ENCODE measurements around the gene PPP1R27. TPM values are rescaled to one million over a fixed set of nuclear protein-coding genes. Genes with fewer than 3 reads are reported as not detected.

PPP1R27 gene
- polyA plus RNA-seq, 3 donors, result 0.15 to 0.58 TPM; not detected in 1

GRCh38 chr17:81810892-81811704, 23.8 kb downstream of the PPP1R27 start:
- H3K27ac ChIP-seq (ENCODE audit: low read depth, low read length), result no peak overlapping the region
- 85 to 89% (median 86%) methylated on average over 40 to 42 of the region's 42 CpGs for WGBS, 3 donors

- H3K27ac ChIP-seq (ENCODE audit: low read depth, low read length), result no peak overlapping the region
- 65 to 73% (median 68%) methylated on average over 3 to 8 of the region's 8 CpGs for whole genome bisulfite sequencing, 3 donors
These were observed 24.4 kb downstream of the PPP1R27 start for GRCh38 chr17:81810476-81810875.

- WGBS, 3 donors, result 70 to 75% (median 74%) methylated on average over 7 of the region's 7 CpGs
- H3K27ac ChIP-seq (ENCODE audit: low read depth, low read length), result no peak overlapping the region
These were observed 25.3 kb downstream of the PPP1R27 start for GRCh38 chr17:81809556-81809998.

GRCh38 chr17:81808778-81809555, 25.9 kb downstream of the PPP1R27 start:
- no peak overlapping the region for H3K27ac ChIP-seq (ENCODE audit: low read depth, low read length)
- 65 to 75% (median 70%) methylated on average over 19 to 20 of the region's 20 CpGs for whole genome bisulfite sequencing, 3 donors

GRCh38 chr17:81807839-81808238, 27.0 kb downstream of the PPP1R27 start:
- no peak overlapping the region for H3K27ac ChIP-seq (ENCODE audit: low read depth, low read length)
- WGBS, 3 donors, result 57 to 70% (median 65%) methylated on average over 13 of the region's 13 CpGs

- WGBS, 3 donors, result 55% methylated on average over 17 to 18 of the region's 18 CpGs
- H3K27ac ChIP-seq (ENCODE audit: low read depth, low read length), result no peak overlapping the region
These were observed 27.6 kb downstream of the PPP1R27 start for GRCh38 chr17:81807210-81807719.

GRCh38 chr17:81806461-81807209, 28.2 kb downstream of the PPP1R27 start:
- 15 to 26% (median 25%) methylated on average over 19 to 23 of the region's 23 CpGs for WGBS, 3 donors
- H3K27ac ChIP-seq (ENCODE audit: low read depth, low read length), result no peak overlapping the region

- WGBS, 3 donors, result 30 to 70% (median 69%) methylated on average over 16 to 18 of the region's 18 CpGs
- H3K27ac ChIP-seq (ENCODE audit: low read depth, low read length), result no peak overlapping the region
These were observed 29.0 kb downstream of the PPP1R27 start for GRCh38 chr17:81805707-81806460.

- no peak overlapping the region for H3K27ac ChIP-seq (ENCODE audit: low read depth, low read length)
- 3 to 5% (median 5%) methylated on average over 53 to 65 of the region's 65 CpGs for WGBS, 3 donors
These were observed 30.1 kb downstream of the PPP1R27 start for GRCh38 chr17:81804559-81805399.

- no peak within 1 kb of the TSS for H3K27ac ChIP-seq (ENCODE audit: low read depth, low read length)
- WGBS, 3 donors, result 1 to 2% (median 1%) methylated on average over 73 to 107 of the region's 110 CpGs
These were observed 30.9 kb downstream of the PPP1R27 start, which contains the start of gene GCGR for GRCh38 chr17:81803728-81804558. Gene GCGR (plus strand): TSS chr17:81804150. CDS start chr17:81809019, 4,869 bp downstream.

- H3K27ac ChIP-seq (ENCODE audit: low read depth, low read length), result no peak overlapping the region
- 27 to 32% (median 27%) methylated on average over 21 to 26 of the region's 26 CpGs for whole genome bisulfite sequencing, 3 donors
These were observed 31.8 kb downstream of the PPP1R27 start for GRCh38 chr17:81802856-81803643.

GRCh38 chr17:81802048-81802758, 32.6 kb downstream of the PPP1R27 start:
- WGBS, 3 donors, result 72 to 82% (median 77%) methylated on average over 9 of the region's 9 CpGs
- H3K27ac ChIP-seq (ENCODE audit: low read depth, low read length), result no peak overlapping the region

GRCh38 chr17:81801327-81801726, 33.5 kb downstream of the PPP1R27 start:
- no peak overlapping the region for H3K27ac ChIP-seq (ENCODE audit: low read depth, low read length)
- 85 to 92% (median 88%) methylated on average over 9 of the region's 9 CpGs for WGBS, 3 donors

- H3K27ac ChIP-seq (ENCODE audit: low read depth, low read length), result no peak overlapping the region
- WGBS, 3 donors, result 23 to 40% (median 27%) methylated on average over 8 of the region's 8 CpGs
These were observed 40.3 kb downstream of the PPP1R27 start for GRCh38 chr17:81794509-81794908.

GRCh38 chr17:81794074-81794476, 40.8 kb downstream of the PPP1R27 start:
- no peak overlapping the region for H3K27ac ChIP-seq (ENCODE audit: low read depth, low read length)
- 88 to 93% (median 89%) methylated on average over 3 of the region's 3 CpGs for WGBS, 3 donors

All from adipose tissue (tissue), 3 donors.